ENCODE data around the gene SORBS2.

- TF ChIP-seq CTCF (IDR thresholded peaks at IDR 0.05) (no peak), POLR2AphosphoS5 (IDR thresholded peaks at IDR 0.05) (no peak), POLR2A (IDR thresholded peaks at IDR 0.05) (no peak), EP300 (IDR thresholded peaks at IDR 0.05) (no peak)
These were observed 39.5 kb downstream of the SORBS2 start for GRCh38 chr4:185772391-185773093.

All from gastroesophageal sphincter (tissue), 3 donors.